ENCODE measurements around the gene ZBED2. TPM values are rescaled to one million over a fixed set of nuclear protein-coding genes. Genes with fewer than 3 reads are reported as not detected.

Gene ZBED2
- total RNA-seq, 1 experiment from 2014 or later = 0.10 TPM

GRCh38 chr3:111603679-111604078, 8.5 kb upstream of the ZBED2 start:
- TF ChIP-seq SIN3A (IDR thresholded peaks at IDR 0.05; ENCODE audit: borderline replicate concordance, insufficient read depth, low read depth, low read length) = no peak
- TF ChIP-seq CTCF (IDR thresholded peaks at IDR 0.05) = no peak
- no peak for TF ChIP-seq TCF7L2 (IDR thresholded peaks at IDR 0.05; ENCODE audit: low read depth, low read length)
- no peak for TF ChIP-seq REST (IDR thresholded peaks at IDR 0.05; ENCODE audit: insufficient read depth in 1 of 2, low read depth in 2 of 2, low read length in 1 of 2)
- TF ChIP-seq POLR2AphosphoS5 (IDR thresholded peaks at IDR 0.05; ENCODE audit: low read depth, low read length) = no peak
- no peaks in the 10 kb centered on the region for H3K9me3 ChIP-seq (ENCODE audit: control insufficient read depth, insufficient read depth, low read depth, low read length)
- in situ Hi-C loops (cut with HindIII; ENCODE audit: low pct_unique_long_range_greater_than_20kb, low sequenced_read_pairs) (no loop called here), intact Hi-C loops (cut with micrococcal nuclease; ENCODE audit: unreplicated experiment) (no loop called here)
- H3K36me3 ChIP-seq (ENCODE audit: control insufficient read depth, insufficient read depth, low read length) = no peaks in the 10 kb centered on the region
- H3K27ac ChIP-seq (ENCODE audit: low read length) = no peak overlapping the region
- DNase-seq (ENCODE audit: low read depth, low spot score) (no peak), ATAC-seq (no peak)
- BruUV-seq (replicated peaks) = no TSS peak
- ChIA-PET POLR2A (no interaction called here), CTCF (no interaction called here)
- H3K4me3 ChIP-seq (ENCODE audit: low read depth in 2 of 2, low read length in 2 of 2) = no peak overlapping the region
- H3K4me1 ChIP-seq (ENCODE audit: control insufficient read depth, insufficient read depth, low read length) = no peaks in the 10 kb centered on the region
- no peaks in the 10 kb centered on the region for H3K27me3 ChIP-seq (ENCODE audit: control insufficient read depth, insufficient read depth, low read length)

GRCh38 chr3:111601810-111602209, 6.7 kb upstream of the ZBED2 start:
- H3K4me3 ChIP-seq (ENCODE audit: low read depth in 2 of 2, low read length in 2 of 2) = no peak overlapping the region
- CTCF ChIA-PET = interaction anchor here (0.6 kb wide), 1 partner anchor 133 kb away, joined by 3 read pairs; no protein-coding TSS in a partner anchor
- H3K4me1 ChIP-seq (ENCODE audit: control insufficient read depth, insufficient read depth, low read length) = no peaks in the 10 kb centered on the region
- intact Hi-C loops (cut with micrococcal nuclease; ENCODE audit: unreplicated experiment) (no loop called here), in situ Hi-C loops (cut with HindIII; ENCODE audit: low pct_unique_long_range_greater_than_20kb, low sequenced_read_pairs) (no loop called here)
- no TSS peak for BruUV-seq (replicated peaks)
- H3K9me3 ChIP-seq (ENCODE audit: control insufficient read depth, insufficient read depth, low read depth, low read length) = no peaks in the 10 kb centered on the region
- DNase-seq (ENCODE audit: low read depth, low spot score) (no peak), ATAC-seq (no peak)
- no peak overlapping the region for H3K27ac ChIP-seq (ENCODE audit: low read length)
- H3K27me3 ChIP-seq (ENCODE audit: control insufficient read depth, insufficient read depth, low read length) = no peaks in the 10 kb centered on the region
- TF ChIP-seq SIN3A (IDR thresholded peaks at IDR 0.05; ENCODE audit: borderline replicate concordance, insufficient read depth, low read depth, low read length) (no peak), TCF7L2 (IDR thresholded peaks at IDR 0.05; ENCODE audit: low read depth, low read length) (no peak), REST (IDR thresholded peaks at IDR 0.05; ENCODE audit: insufficient read depth in 1 of 2, low read depth in 2 of 2, low read length in 1 of 2) (no peak), CTCF (IDR thresholded peaks at IDR 0.05) (no peak), POLR2AphosphoS5 (IDR thresholded peaks at IDR 0.05; ENCODE audit: low read depth, low read length) (no peak)
- H3K36me3 ChIP-seq (ENCODE audit: control insufficient read depth, insufficient read depth, low read length) = no peaks in the 10 kb centered on the region
- POLR2A ChIA-PET = no interaction called here

Measured in Panc1 (cell line).